Measurements from ENCODE around the gene ZC3H12C.

The ZC3H12C gene

GRCh38 chr11:110077346-110077745 is 15.8 kb upstream of the ZC3H12C start:
- peak; percentile 49 for FAIRE-seq

GRCh38 chr11:110077831-110078325 is 15.3 kb upstream of the ZC3H12C start:
- FAIRE-seq, result no peak

- no peak for FAIRE-seq
Observed at GRCh38 chr11:110078923-110079544, 14.2 kb upstream of the ZC3H12C start.

- FAIRE-seq, result no peak
Observed at GRCh38 chr11:110079726-110080125, 13.5 kb upstream of the ZC3H12C start.

GRCh38 chr11:110081462-110082376 is 11.5 kb upstream of the ZC3H12C start:
- FAIRE-seq, result no peak

GRCh38 chr11:110082899-110083298 is 10.3 kb upstream of the ZC3H12C start:
- FAIRE-seq, result no peak

- FAIRE-seq, result no peak
Observed at GRCh38 chr11:110085255-110085838, 7.8 kb upstream of the ZC3H12C start.

GRCh38 chr11:110086892-110087309 is 6.3 kb upstream of the ZC3H12C start:
- no peak for FAIRE-seq

- no peak for FAIRE-seq
Observed at GRCh38 chr11:110087812-110088534, 5.2 kb upstream of the ZC3H12C start.

- FAIRE-seq, result no peak
Observed at GRCh38 chr11:110088535-110089344, 4.5 kb upstream of the ZC3H12C start.

- FAIRE-seq, result no peak
Observed at GRCh38 chr11:110089617-110090282, 3.4 kb upstream of the ZC3H12C start.

GRCh38 chr11:110090466-110091026 is 2.6 kb upstream of the ZC3H12C start:
- FAIRE-seq, result no peak

GRCh38 chr11:110092111-110092514 is 1.1 kb upstream of the ZC3H12C start:
- no peak for FAIRE-seq

GRCh38 chr11:110093407-110094297 is 460 bp downstream of the ZC3H12C start:
- FAIRE-seq, result no peak

- no peak for FAIRE-seq
Observed at GRCh38 chr11:110094298-110095285, 1.4 kb downstream of the ZC3H12C start.

GRCh38 chr11:110095554-110095953 is 2.4 kb downstream of the ZC3H12C start:
- no peak for FAIRE-seq

- FAIRE-seq, result no peak
Observed at GRCh38 chr11:110096496-110096895, 3.3 kb downstream of the ZC3H12C start.

GRCh38 chr11:110097459-110098012 is 4.3 kb downstream of the ZC3H12C start:
- no peak for FAIRE-seq

All from colon (tissue), 2 donors.